OCI-LY1 (cell line): Measurements from ENCODE around the gene COPB2.

Experiments used
- H2AFZ ChIP-seq: fragments of 200-600 bp; sonication (generic), shearing (Covaris generic); 2 replicates; pipeline ENCODE4 v1.6.0; 2014; ENCODE audit warnings: antibody characterized with exemption, mild to moderate bottlenecking, low read length
- H3F3A ChIP-seq: fragments of 200-600 bp; sonication (generic), shearing (Covaris generic); 2 replicates; pipeline ENCODE4 v1.6.0; 2014; ENCODE audit warnings: mild to moderate bottlenecking, antibody characterized with exemption, low read length, moderate library complexity; ENCODE audit not compliant: insufficient read depth
- H3K27ac ChIP-seq: fragments of 200-600 bp; sonication (generic); 2 replicates; pipeline ENCODE4 v1.5.1; 2014; ENCODE audit warnings: low read length, mixed run types, mild to moderate bottlenecking, low read depth; ENCODE audit not compliant: poor library complexity, severe bottlenecking
- H3K27me3 ChIP-seq: fragments of 200-600 bp; sonication (generic); 2 replicates; pipeline ENCODE4 v1.6.0; 2014; ENCODE audit warnings: antibody characterized with exemption, mild to moderate bottlenecking, low read length, moderate library complexity; ENCODE audit not compliant: insufficient read depth
- H3K36me3 ChIP-seq: fragments of 200-600 bp; sonication (generic); 2 replicates; pipeline ENCODE4 v1.6.1; 2014; ENCODE audit warnings: mild to moderate bottlenecking, antibody characterized with exemption, low read length, moderate library complexity, mixed read lengths; ENCODE audit not compliant: insufficient read depth
- H3K4me1 ChIP-seq: fragments of 200-600 bp; sonication (generic); 2 replicates; pipeline ENCODE4 v1.5.1; 2014; ENCODE audit warnings: mild to moderate bottlenecking, low read length, moderate library complexity; ENCODE audit not compliant: insufficient read depth, severe bottlenecking
- H3K4me2 ChIP-seq: fragments of 200-600 bp; sonication (generic), shearing (Covaris generic); 2 replicates; pipeline ENCODE4 v1.6.1; 2014; ENCODE audit warnings: low read length
- H3K4me3 ChIP-seq: fragments of 200-600 bp; sonication (generic); 2 replicates; pipeline ENCODE4 v1.5.1; 2014; ENCODE audit warnings: low read length, low read depth, mild to moderate bottlenecking, mixed read lengths; ENCODE audit not compliant: poor library complexity, severe bottlenecking
- H3K79me2 ChIP-seq: fragments of 200-600 bp; shearing (Covaris generic); 2 replicates; pipeline ENCODE4 v1.6.1; 2016; ENCODE audit warnings: mixed run types, low read length, mixed read lengths; ENCODE audit not compliant: insufficient read depth
- H3K9ac ChIP-seq: fragments of 200-600 bp; sonication (generic), shearing (Covaris generic); 2 replicates; pipeline ENCODE4 v1.6.1; 2014; ENCODE audit warnings: mild to moderate bottlenecking, low read length, mixed read lengths
- H3K9me2 ChIP-seq: fragments of 200-600 bp; sonication (generic), shearing (Covaris generic); 2 replicates; pipeline ENCODE4 v1.6.1; 2014; ENCODE audit warnings: low read depth, mild to moderate bottlenecking, low read length, mixed read lengths
- H3K9me3 ChIP-seq: fragments of 200-600 bp; shearing (Covaris generic); 2 replicates; pipeline ENCODE4 v1.6.1; 2014; ENCODE audit warnings: low read length, mixed read lengths
- H4K20me1 ChIP-seq: fragments of 200-600 bp; sonication (generic), shearing (Covaris generic); 2 replicates; pipeline ENCODE4 v1.6.0; 2016; ENCODE audit warnings: mild to moderate bottlenecking, low read length; ENCODE audit not compliant: insufficient read depth
- CTCF ChIP-seq: fragments of 200-600 bp; sonication (generic), shearing (Covaris generic); IDR thresholded peaks from 2 replicates; pipeline ENCODE4 v1.5.1; 2017; ENCODE audit warnings: mild to moderate bottlenecking, antibody characterized with exemption, low read length, moderate library complexity, mixed read lengths
- EZH2 ChIP-seq: fragments of 200-600 bp; sonication (generic), shearing (Covaris generic); IDR thresholded peaks from 2 replicates; pipeline ENCODE4 v1.8.0; 2017; ENCODE audit warnings: borderline replicate concordance, mixed run types, mild to moderate bottlenecking, antibody characterized with exemption, low read length, moderate library complexity, mixed read lengths

The COPB2 gene

GRCh38 chr3:139323146-139323545 lies 66.3 kb downstream of the COPB2 start:
- Histone ChIP-seq H3K9me3 (no peaks in the 10 kb centered on the region), H3K27ac (no peak overlapping the region), H3K9ac (no peak overlapping the region), H3K4me2 (no peak overlapping the region), H3K79me2 (no peaks in the 10 kb centered on the region), H3K4me1 (no peaks in the 10 kb centered on the region), H4K20me1 (no peaks in the 10 kb centered on the region), H3K36me3 (no peaks in the 10 kb centered on the region), H3K4me3 (no peak overlapping the region), H3K27me3 (peaks cover 11% of the 10 kb centered on the region; the same call in 1 of the 2 replicates), H2AFZ (no peak overlapping the region), H3F3A (no peaks in the 10 kb centered on the region), H3K9me2 (no peaks in the 10 kb centered on the region)
- TF ChIP-seq EZH2 (no peak), CTCF (no peak)

GRCh38 chr3:139322346-139322745 lies 67.1 kb downstream of the COPB2 start:
- H3K9ac ChIP-seq, result no peak overlapping the region
- peaks cover 14% of the 10 kb centered on the region; the same call in 1 of the 2 replicates for H3K27me3 ChIP-seq
- no peaks in the 10 kb centered on the region for H3K4me1 ChIP-seq
- TF ChIP-seq EZH2, result no peak
- TF ChIP-seq CTCF, result no peak
- no peaks in the 10 kb centered on the region for H3K36me3 ChIP-seq
- no peaks in the 10 kb centered on the region for H3K79me2 ChIP-seq
- no peak overlapping the region for H2AFZ ChIP-seq
- H3K4me3 ChIP-seq, result no peak overlapping the region
- no peaks in the 10 kb centered on the region for H3F3A ChIP-seq
- H4K20me1 ChIP-seq, result no peaks in the 10 kb centered on the region
- H3K27ac ChIP-seq, result no peak overlapping the region
- no peak overlapping the region for H3K4me2 ChIP-seq
- H3K9me3 ChIP-seq, result no peaks in the 10 kb centered on the region
- H3K9me2 ChIP-seq, result no peaks in the 10 kb centered on the region

DNA sequence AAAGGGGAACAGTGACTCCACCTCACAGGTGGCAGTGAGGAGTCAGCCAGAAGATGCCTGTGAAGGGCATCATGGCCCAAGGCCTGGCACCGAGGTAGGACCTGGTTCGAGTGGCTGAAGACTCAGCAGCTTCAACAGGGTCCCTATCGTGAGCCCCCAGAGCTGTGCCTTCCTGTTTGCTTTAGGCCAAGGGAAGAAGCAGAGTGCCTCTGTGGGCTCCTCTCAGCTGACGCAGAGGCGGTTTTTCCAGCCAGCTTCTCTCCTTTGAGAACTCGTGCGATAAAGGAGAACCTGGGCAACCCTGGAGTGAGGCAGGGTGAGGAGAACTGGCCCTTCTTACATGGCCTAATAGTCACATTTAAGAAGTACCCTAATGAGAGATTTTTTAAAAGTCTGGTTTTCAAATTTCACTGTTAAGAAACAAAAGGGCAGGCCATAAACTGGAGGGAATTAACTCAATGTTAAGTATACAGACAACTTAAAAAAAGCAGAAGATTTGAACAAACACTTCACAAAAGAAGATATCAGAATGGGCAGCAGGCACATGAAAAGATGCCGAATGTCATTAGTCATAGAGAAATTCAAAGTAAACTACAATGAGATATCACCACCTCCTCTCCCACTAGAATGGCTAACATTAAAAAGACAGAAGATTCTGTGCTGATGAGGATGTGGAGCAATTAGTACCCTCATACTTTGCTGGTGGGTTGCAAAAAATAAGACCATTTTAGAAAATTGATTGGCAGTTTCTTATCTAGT lies 68.7 kb downstream of the COPB2 start:
- H3K27me3 ChIP-seq, result peaks cover 10% of the 10 kb centered on the region; the same call in 1 of the 2 replicates
- TF ChIP-seq EZH2 (no peak), CTCF (no peak)
- no peaks in the 10 kb centered on the region for H3F3A ChIP-seq
- H3K36me3 ChIP-seq, result no peaks in the 10 kb centered on the region
- no peaks in the 10 kb centered on the region for H3K9me2 ChIP-seq
- no peak overlapping the region for H3K9ac ChIP-seq
- H2AFZ ChIP-seq, result no peak overlapping the region
- H3K4me3 ChIP-seq, result no peak overlapping the region
- H3K4me1 ChIP-seq, result no peaks in the 10 kb centered on the region
- H3K4me2 ChIP-seq, result no peak overlapping the region
- no peaks in the 10 kb centered on the region for H3K9me3 ChIP-seq
- no peaks in the 10 kb centered on the region for H3K79me2 ChIP-seq
- H3K27ac ChIP-seq, result no peak overlapping the region
- no peaks in the 10 kb centered on the region for H4K20me1 ChIP-seq
